Measurements from ENCODE around the gene DNAH1.

GRCh38 chr3:52319921-52320595, 3.9 kb downstream of the DNAH1 start:
- no peak for TF ChIP-seq CTCF (IDR thresholded peaks at IDR 0.05; ENCODE audit: poor library complexity)
- TF ChIP-seq EZH2 (IDR thresholded peaks at IDR 0.05; ENCODE audit: borderline replicate concordance), result no peak

Data from hepatocyte (in vitro differentiated cells).